GM21423 (cell line): Measurements from ENCODE around the gene ASIP.
"Not testable (repeated sequence)": the region's sequence is repeated elsewhere in the genome, so short reads cannot be mapped to it uniquely, and the experiment has no call there.

Experiments
- ATAC-seq: cut with Tn5 transposase; IDR thresholded peaks from one replicate; pipeline ENCODE4 v1.9.1; 2021; ENCODE audit warnings: mild to moderate bottlenecking, moderate library complexity; ENCODE audit not compliant: unreplicated experiment

The ASIP gene

GRCh38 chr20:34282041-34282440, 40.8 kb downstream of the ASIP start:
- no peak for ATAC-seq

GRCh38 chr20:34283844-34284243, 42.6 kb downstream of the ASIP start:
- no peak for ATAC-seq

- no peak for ATAC-seq
Measured at GRCh38 chr20:34285450-34285849, 44.2 kb downstream of the ASIP start.

- ATAC-seq = not testable (repeated sequence)
Measured at GRCh38 chr20:34287500-34287899, 46.3 kb downstream of the ASIP start.

- ATAC-seq = no peak
Measured at GRCh38 chr20:34290471-34290870, 49.2 kb downstream of the ASIP start.

GRCh38 chr20:34292496-34292895, 51.3 kb downstream of the ASIP start:
- ATAC-seq = no peak

- no peak for ATAC-seq
Measured at GRCh38 chr20:34293119-34293518, 51.9 kb downstream of the ASIP start.

- no peak for ATAC-seq
Measured at GRCh38 chr20:34293589-34293988, 52.4 kb downstream of the ASIP start.

- no peak for ATAC-seq
Measured at GRCh38 chr20:34294563-34294962, 53.3 kb downstream of the ASIP start.

- no peak for ATAC-seq
Measured at GRCh38 chr20:34295284-34295683, 54.1 kb downstream of the ASIP start.

- no peak for ATAC-seq
Measured at GRCh38 chr20:34296468-34296867, 55.2 kb downstream of the ASIP start.

- ATAC-seq = not testable (repeated sequence)
Measured at GRCh38 chr20:34298294-34298784, 57.1 kb downstream of the ASIP start.

GRCh38 chr20:34299556-34300255, 58.5 kb downstream of the ASIP start:
- ATAC-seq = no peak

- no peak for ATAC-seq
Measured at GRCh38 chr20:34300256-34300806, 59.1 kb downstream of the ASIP start.

GRCh38 chr20:34300809-34301586, 59.8 kb downstream of the ASIP start:
- no peak for ATAC-seq

- no peak for ATAC-seq
Measured at GRCh38 chr20:34301587-34302311, 60.5 kb downstream of the ASIP start.

- ATAC-seq = no peak
Measured at GRCh38 chr20:34302312-34302722, 61.1 kb downstream of the ASIP start.

- ATAC-seq = peak; percentile 91
Measured at GRCh38 chr20:34302723-34303533, 61.7 kb downstream of the ASIP start, which contains the start of gene AHCY. Gene AHCY, minus strand, starts transcription at chr20:34303355. Its CDS starts 85 bp downstream, at chr20:34303270.

- ATAC-seq = no peak
Measured at GRCh38 chr20:34305333-34306230, 64.4 kb downstream of the ASIP start.
